ENCODE measurements around the gene KCNJ14. TPM values are rescaled to one million over a fixed set of nuclear protein-coding genes. Genes with fewer than 3 reads are reported as not detected.

KCNJ14 gene
- total and polyA plus RNA-seq, 2 of the 8 experiments (the other 6 are each of a cell fraction or from before 2014, with no cell fraction given) = 0.45 to 0.89 TPM

DNA sequence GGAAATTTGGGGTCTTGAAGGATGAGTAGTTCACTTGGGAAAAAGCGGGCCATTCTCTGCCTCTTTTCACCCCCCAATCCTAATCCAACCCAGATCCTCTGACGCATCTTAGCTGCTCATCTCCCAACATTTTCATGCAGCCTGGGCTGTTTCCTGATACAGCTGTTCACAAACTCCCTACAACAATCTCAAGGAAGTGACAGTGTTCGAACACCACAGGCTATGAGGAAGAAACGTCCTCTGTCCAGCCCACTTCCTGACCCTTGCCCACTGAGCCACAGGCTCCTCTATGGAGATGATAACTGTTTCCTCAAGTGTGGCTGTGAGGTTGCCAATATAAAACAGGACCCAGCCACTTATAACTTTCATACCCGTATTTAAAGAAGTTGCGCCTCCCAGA is 40.0 kb downstream of the KCNJ14 start:
- Histone ChIP-seq H3K79me2 (ENCODE audit: control insufficient read depth in 1 of 2, insufficient read depth in 2 of 2, low read length in 2 of 2) (no peaks in the 10 kb centered on the region), H3K4ac (replicated peaks; ENCODE audit: insufficient read length, low read depth, low read length) (no peak overlapping the region), H3K36me3 (ENCODE audit: control insufficient read depth in 2 of 4, insufficient read depth in 4 of 4, low read length in 3 of 4) (no peaks in the 10 kb centered on the region; a peak in 1 of 8 replicates), H2AFZ (ENCODE audit: low read length) (no peak overlapping the region), H2BK12ac (ENCODE audit: low read depth, low read length) (no peak overlapping the region), H3K56ac (replicated peaks; ENCODE audit: insufficient read length, low read depth, low read length) (no peak overlapping the region), H3K9ac (replicated peaks in 1 of 4; ENCODE audit: extremely low read depth in 1 of 4, low read depth in 3 of 4, low read length in 3 of 4) (no peak overlapping the region), H2AK5ac (ENCODE audit: low read depth, low read length) (no peak overlapping the region), H4K8ac (ENCODE audit: extremely low read depth, insufficient read depth, low read length) (no peak overlapping the region), H3K18ac (ENCODE audit: extremely low read depth, low read length) (no peak overlapping the region), H2BK20ac (ENCODE audit: low read length) (no peak overlapping the region), H2BK120ac (replicated peaks; ENCODE audit: low read depth, low read length) (no peak overlapping the region), H3K79me1 (ENCODE audit: low read depth, low read length) (no peaks in the 10 kb centered on the region), H3K4me3 (ENCODE audit: extremely low read depth in 1 of 4, insufficient read depth in 2 of 4, low read depth in 3 of 4, low read length in 4 of 4) (no peak overlapping the region), H3K23ac (ENCODE audit: insufficient read length) (no peak overlapping the region), H3K14ac (ENCODE audit: insufficient read length) (no peak overlapping the region), H3K4me1 (replicated peaks in 1 of 4; ENCODE audit: control insufficient read depth in 3 of 4, insufficient read depth in 4 of 4, low read length in 3 of 4) (peaks cover 0 to 18% (median 13%) of the 10 kb centered on the region in 4 experiments; a peak in 6 of 7 replicates), H4K20me1 (replicated peaks in 1 of 2; ENCODE audit: control insufficient read depth in 1 of 2, insufficient read depth in 2 of 2, low read length in 2 of 2) (peaks cover 0 to 3% of the 10 kb centered on the region in 2 experiments), H3K27me3 (replicated peaks in 1 of 4; ENCODE audit: control insufficient read depth in 3 of 4, extremely low read depth in 1 of 4, insufficient read depth in 3 of 4, low read length in 3 of 4) (peaks cover 0 to 3% (median 0%) of the 10 kb centered on the region in 4 experiments; a peak in 3 of 7 replicates), H4K5ac (ENCODE audit: insufficient read length, low read depth, low read length) (no peak overlapping the region), H3K9me3 (ENCODE audit: insufficient read depth in 2 of 2, low read depth in 1 of 2, low read length in 1 of 2) (no peaks in the 10 kb centered on the region), H2BK15ac (ENCODE audit: low read length) (no peak overlapping the region), H4K91ac (replicated peaks; ENCODE audit: insufficient read length, low read length) (no peak overlapping the region), H2BK5ac (ENCODE audit: low read depth, low read length) (no peak overlapping the region), H3K27ac (ENCODE audit: low read depth, low read length) (no peak overlapping the region), H3K23me2 (ENCODE audit: low read depth, low read length) (peaks cover 4% of the 10 kb centered on the region; the same call in 1 of the 2 replicates), H3K4me2 (ENCODE audit: insufficient read depth in 1 of 2, low read depth in 2 of 2, low read length in 2 of 2) (no peak overlapping the region; a peak in 1 of 4 replicates)
- FAIRE-seq = no peak
- 86% methylated on average over 6 of the region's 6 CpGs; no CpG with 5 or more reads in 1 of the 2 experiments for WGBS, 2 experiments (ENCODE audit: extremely low coverage in 1 of 2, insufficient coverage in 1 of 2, insufficient read length in 1 of 2, insufficient replicate concordance in 2 of 2, low coverage in 1 of 2, low lambda C conversion rate in 2 of 2, missing lambda C conversion rate in 1 of 2)
- ChIA-PET POLR2A (ENCODE audit: partially characterized antibody) (interaction anchor here (1.4 to 14.8 kb wide), 2 partner anchors 18 to 20 kb away, joined by 3 to 176 read pairs; no protein-coding TSS in a partner anchor), CTCF (ENCODE audit: partially characterized antibody) (interaction anchor here (0.6 to 1.9 kb wide), 7 partner anchors 13 to 457 kb away, joined by 3 to 6 read pairs (median 4); no protein-coding TSS in a partner anchor)
- no peak for DNase-seq (ENCODE audit: low read depth in 1 of 2, low spot score in 2 of 2)
- TF ChIP-seq BACH1 (IDR thresholded peaks at IDR 0.05; ENCODE audit: low read length) (no peak), RBBP5 (IDR thresholded peaks at IDR 0.05; ENCODE audit: borderline replicate concordance, low read depth, low read length) (no peak), KDM5A (IDR thresholded peaks at IDR 0.05; ENCODE audit: low read length) (no peak), TCF12 (IDR thresholded peaks at IDR 0.05; ENCODE audit: low read depth, low read length) (no peak), EGR1 (IDR thresholded peaks at IDR 0.05; ENCODE audit: borderline replicate concordance, low read depth, low read length) (no peak), SAP30 (IDR thresholded peaks at IDR 0.05; ENCODE audit: insufficient read depth, insufficient replicate concordance, low read length) (no peak), POLR2AphosphoS5 (IDR thresholded peaks at IDR 0.05; ENCODE audit: low read depth, low read length) (no peak), ATF2 (IDR thresholded peaks at IDR 0.05; ENCODE audit: low read length) (no peak), TBP (IDR thresholded peaks at IDR 0.05; ENCODE audit: low read depth, low read length) (no peak), HDAC6 (IDR thresholded peaks at IDR 0.05; ENCODE audit: low read depth, low read length) (no peak), CREB1 (IDR thresholded peaks at IDR 0.05) (no peak), CHD1 (IDR thresholded peaks at IDR 0.05; ENCODE audit: low read depth, low read length) (no peak), HDAC2 (IDR thresholded peaks at IDR 0.05; ENCODE audit: borderline replicate concordance in 1 of 2, low read depth in 2 of 2, low read length in 2 of 2) (no peak)

All from H1 (cell line).